ENCODE results near the gene MED8.

MED8 gene

GRCh38 chr1:43345120-43345519 is 44.5 kb downstream of the MED8 start:
- H3K4me3 Mint-ChIP-seq, result no peak overlapping the region

DNA sequence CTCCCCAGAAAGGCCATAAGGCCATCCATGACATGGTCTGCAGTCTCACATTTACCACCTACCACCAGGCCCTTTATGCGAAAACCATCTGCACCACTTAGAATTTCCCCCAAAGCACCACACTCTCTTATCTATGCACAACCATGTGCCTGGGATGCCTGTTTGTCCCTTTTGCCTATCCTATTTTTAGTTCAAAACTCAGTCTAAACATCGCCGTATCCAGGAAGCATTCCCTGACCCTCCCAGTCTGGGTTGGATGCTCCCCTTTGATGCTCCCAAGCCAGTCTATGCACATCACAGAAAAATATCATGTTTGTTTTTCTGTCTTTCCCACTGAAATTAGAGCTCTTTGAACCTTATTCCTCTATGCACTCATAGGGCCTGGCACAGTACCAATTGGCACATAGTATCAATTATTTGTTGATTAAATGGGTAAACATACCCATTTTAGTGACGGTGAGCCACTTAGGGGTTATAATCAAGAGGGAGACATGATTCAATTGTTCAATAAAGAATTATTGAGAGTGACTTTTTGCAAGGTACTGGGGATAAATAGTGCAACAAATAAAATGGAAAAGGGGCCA is 45.2 kb downstream of the MED8 start:
- H3K27ac Mint-ChIP-seq, result no peak overlapping the region

More at GRCh38 chr1:43345120-43345519, 44.5 kb downstream of the MED8 start:
- ATAC-seq, result no peak
- Mint-ChIP-seq H3K27me3 (no peaks in the 10 kb centered on the region), H3K4me1 (peaks cover 15% of the 10 kb centered on the region), H3K9me3 (no peaks in the 10 kb centered on the region), H3K27ac (no peak overlapping the region)
- no peak for DNase-seq

DNA sequence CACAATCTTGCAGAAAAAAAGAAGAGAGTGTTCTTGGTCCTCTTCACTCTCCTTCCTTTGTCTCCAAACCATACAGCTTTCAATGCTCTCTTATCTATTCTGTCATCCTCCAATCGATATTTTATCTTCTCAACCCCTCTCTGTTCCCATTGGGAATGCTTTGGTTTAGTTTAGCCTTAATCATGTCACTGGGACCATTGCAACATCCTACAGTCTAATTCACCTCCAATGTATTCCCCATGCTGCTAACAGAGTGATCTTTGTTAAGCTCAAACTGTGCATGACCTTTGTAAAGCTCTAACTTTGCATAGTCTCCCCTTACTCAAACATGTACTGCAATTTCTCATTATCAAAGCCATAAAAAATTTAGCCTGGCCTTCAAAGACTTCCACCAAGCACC is 49.0 kb downstream of the MED8 start:
- Mint-ChIP-seq H3K9me3 (no peaks in the 10 kb centered on the region), H3K4me3 (no peak overlapping the region), H3K27ac (no peak overlapping the region), H3K4me1 (no peaks in the 10 kb centered on the region), H3K27me3 (no peaks in the 10 kb centered on the region)
- ATAC-seq (no peak), DNase-seq (no peak)

More for the DNA sequence above, 45.2 kb downstream of the MED8 start:
- DNase-seq, result no peak
- ATAC-seq, result no peak
- Mint-ChIP-seq H3K27me3 (no peaks in the 10 kb centered on the region), H3K9me3 (no peaks in the 10 kb centered on the region), H3K4me3 (no peak overlapping the region), H3K4me1 (peaks cover 8% of the 10 kb centered on the region)

DNA sequence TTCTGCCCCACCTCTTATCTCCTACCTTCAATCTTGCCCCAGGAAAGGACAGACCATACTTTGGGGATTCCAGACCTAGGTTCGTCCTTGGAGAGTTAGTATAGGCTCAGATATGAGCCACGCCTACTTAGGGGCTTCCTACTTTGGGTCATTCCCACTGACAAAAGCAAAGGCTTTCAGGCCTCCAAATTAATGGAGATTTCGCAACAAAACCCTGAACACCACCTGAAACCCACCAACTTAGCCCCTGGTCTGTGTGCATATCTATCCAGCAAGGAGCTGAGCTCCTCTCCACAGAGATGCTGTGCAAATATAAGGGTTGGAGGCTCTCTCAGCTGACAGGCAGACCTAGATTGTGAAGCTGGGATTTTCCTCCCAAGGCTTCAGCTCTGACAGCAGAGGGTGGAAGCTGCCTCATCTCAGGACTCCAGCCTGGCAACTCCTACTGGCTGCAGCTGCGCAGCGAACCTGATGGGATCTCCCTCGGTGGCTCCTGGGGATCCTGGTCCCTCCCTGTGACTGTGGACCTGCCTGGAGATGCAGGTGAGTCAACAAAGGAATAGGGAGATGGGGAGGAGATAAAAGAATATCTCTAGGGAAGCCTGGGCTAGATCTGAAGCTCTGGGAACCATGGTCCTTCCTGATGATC is 49.9 kb downstream of the MED8 start:
- Mint-ChIP-seq H3K27me3 (no peaks in the 10 kb centered on the region), H3K27ac (no peak overlapping the region), H3K9me3 (no peaks in the 10 kb centered on the region), H3K4me1 (no peaks in the 10 kb centered on the region), H3K4me3 (no peak overlapping the region)
- DNase-seq, result no peak
- ATAC-seq, result no peak

DNA sequence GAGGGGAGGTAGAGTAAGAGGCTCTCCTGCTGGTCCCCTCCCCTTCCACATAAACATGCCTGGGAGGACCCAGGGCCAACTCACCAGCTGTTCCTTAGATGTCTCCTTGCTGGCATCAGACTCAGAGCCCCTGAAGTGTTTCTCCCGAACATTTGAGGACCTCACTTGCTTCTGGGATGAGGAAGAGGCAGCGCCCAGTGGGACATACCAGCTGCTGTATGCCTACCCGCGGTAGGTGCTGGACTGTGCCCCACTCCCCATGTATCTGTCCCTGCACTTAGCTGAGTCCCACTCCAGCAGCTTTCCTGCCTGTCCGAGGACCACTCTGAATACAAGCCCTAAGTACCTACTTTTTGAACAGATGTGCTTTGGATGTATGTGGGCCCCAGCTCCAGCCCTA is 51.6 kb downstream of the MED8 start:
- H3K4me1 Mint-ChIP-seq, result no peaks in the 10 kb centered on the region
- peak overlapping the region in 1 of 2 donors; percentile 29 for H3K27ac Mint-ChIP-seq
- H3K9me3 Mint-ChIP-seq, result no peaks in the 10 kb centered on the region

GRCh38 chr1:43337588-43337987 is 52.0 kb downstream of the MED8 start, which contains the start of gene MPL:
Gene MPL (plus strand): TSS chr1:43337818. CDS start chr1:43337849, 31 bp downstream.
- Mint-ChIP-seq H3K4me3 (no peak within 1 kb of the TSS), H3K27ac (peak within 1 kb of the TSS; percentile 29 to 42), H3K27me3 (no peaks in the 10 kb centered on the region), H3K9me3 (no peaks in the 10 kb centered on the region), H3K4me1 (no peaks in the 10 kb centered on the region)
- ATAC-seq (peak; percentile 39), DNase-seq (no peak)

More for the DNA sequence above, 51.6 kb downstream of the MED8 start:
- ATAC-seq, result no peak
- no peaks in the 10 kb centered on the region for H3K27me3 Mint-ChIP-seq
- no peak overlapping the region for H3K4me3 Mint-ChIP-seq
- DNase-seq, result no peak

DNA sequence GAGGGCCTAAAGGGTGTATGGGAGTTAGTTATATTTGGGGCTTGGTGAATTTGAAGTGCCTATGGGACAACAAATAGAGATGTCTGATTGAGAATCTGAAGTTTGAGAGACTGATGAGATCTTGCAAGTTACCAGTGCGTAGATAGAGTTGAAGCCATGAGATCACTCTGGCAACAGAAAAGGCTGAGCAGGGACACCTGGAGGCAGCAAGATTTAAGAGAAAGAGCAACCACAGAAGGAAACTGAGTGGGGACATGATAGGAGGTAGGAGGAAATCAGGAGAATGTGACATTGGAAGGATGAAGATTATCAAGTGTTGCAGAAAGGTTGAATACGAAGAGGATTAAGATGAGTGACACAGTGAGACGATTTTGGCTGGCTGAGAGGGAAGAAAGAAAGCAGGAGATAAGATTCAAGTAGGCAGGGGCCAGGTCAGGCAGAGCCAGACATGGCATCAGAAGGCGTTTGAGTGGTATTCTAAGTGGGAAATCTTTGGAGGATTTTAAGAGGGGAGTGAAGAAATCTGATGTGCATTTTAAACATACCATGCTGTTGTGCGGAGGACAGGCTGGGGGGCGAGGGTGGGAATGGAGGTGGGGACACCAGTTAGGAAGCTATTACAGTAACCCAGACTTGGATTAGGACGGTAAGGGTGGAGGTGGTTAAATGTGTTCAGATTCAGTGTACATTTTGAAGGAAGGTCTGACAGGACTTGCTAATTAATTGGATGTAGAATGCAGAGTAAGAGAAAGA is 55.0 kb downstream of the MED8 start:
- Mint-ChIP-seq H3K27me3 (no peaks in the 10 kb centered on the region), H3K4me1 (peaks cover 13% of the 10 kb centered on the region), H3K27ac (peak overlapping the region in 1 of 2 donors; percentile 28), H3K4me3 (no peak overlapping the region), H3K9me3 (no peaks in the 10 kb centered on the region)
- ATAC-seq (no peak), DNase-seq (no peak)
